ENCODE measurements around the gene EDARADD.

The EDARADD gene

DNA sequence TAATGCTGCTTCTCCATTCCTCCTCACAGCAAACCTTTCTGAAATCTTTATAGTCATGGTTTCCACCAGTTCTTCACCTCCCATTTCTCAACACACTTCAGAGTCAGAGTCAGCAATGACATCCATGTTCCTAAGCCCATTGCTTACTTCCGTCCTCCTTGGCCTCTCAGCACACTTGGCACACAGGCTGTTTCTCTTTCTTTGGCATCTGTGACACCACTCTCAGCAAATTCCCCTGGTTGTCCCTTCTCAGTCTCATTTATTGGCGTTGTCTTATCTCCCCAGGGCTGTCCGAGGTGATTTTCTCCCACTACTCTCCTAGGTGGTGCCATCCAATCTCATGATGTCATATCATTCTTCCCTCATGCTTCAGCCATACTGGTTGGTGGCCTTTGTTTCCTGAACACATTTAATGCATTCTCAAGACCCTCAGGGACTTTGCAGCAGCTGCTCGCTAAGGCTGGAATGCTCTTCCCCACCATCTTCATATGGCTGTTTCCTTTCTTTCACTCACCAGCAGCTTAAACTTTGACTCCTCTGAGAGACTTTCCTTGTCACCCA, 126.4 kb downstream of the EDARADD start:
- DNase-seq = no peak

DNA sequence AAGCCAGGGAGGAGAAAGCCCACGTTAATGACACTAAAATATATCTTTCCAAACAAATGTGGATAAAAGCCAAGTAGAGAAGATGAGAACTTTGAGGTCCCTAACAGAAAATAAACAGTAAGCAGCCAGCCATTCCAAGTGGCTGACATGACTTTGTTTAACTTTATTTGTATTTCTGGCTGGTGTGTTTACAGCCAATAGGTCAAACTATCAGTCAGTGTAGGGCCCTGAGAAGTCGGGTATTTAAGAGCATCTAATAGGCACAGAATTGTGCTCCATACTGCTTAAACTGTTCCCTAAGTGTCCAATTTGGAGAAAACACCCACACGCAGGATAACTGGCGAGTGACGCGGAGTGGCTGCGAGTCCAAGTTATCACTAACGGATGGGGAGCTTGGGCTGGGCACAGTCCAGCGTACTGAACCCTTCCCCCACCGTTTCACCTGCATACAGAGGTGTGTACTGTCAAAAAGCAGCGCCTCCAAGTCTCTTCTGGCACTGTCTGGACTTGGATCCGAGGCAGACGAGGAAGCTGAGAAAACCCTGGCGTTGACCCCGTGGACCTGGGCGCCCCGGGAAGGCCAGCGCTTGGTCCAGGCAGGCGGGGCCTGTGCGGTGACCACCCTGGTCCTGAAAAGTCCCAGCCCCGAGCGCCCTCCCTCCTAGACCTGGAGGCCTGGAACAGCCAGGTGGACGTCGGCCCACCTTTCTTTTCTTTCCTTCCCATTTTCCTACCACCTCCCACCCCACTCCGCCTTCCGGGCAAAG, 129.0 kb downstream of the EDARADD start:
- DNase-seq = no peak

DNA sequence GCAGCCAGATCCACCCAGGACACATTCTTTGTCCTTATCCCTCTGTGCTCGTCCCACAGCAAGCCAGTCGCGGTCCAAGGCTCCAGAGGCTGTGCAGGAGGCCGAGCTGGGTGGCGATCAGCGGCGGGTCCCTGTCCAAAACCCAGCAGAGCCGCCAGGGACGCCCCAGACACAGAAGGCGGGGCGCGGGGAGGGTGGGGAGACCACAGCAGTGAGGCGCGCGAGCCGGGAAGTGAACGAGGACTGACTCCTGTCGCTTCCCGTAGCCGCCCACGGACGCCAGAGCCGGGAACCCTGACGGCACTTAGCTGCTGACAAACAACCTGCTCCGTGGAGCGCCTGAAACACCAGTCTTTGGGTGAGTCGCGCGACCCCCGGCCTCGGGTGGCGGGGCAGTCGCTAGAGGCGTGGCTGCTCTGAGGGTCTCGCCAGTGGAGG, 129.6 kb downstream of the EDARADD start, which contains the start of gene LGALS8:
LGALS8 (plus strand) TSS at position 279 of the 438 bp plus-strand sequence. CDS start 2,089 bp downstream, outside the sequence.
- peak; percentile 73 for DNase-seq

DNA sequence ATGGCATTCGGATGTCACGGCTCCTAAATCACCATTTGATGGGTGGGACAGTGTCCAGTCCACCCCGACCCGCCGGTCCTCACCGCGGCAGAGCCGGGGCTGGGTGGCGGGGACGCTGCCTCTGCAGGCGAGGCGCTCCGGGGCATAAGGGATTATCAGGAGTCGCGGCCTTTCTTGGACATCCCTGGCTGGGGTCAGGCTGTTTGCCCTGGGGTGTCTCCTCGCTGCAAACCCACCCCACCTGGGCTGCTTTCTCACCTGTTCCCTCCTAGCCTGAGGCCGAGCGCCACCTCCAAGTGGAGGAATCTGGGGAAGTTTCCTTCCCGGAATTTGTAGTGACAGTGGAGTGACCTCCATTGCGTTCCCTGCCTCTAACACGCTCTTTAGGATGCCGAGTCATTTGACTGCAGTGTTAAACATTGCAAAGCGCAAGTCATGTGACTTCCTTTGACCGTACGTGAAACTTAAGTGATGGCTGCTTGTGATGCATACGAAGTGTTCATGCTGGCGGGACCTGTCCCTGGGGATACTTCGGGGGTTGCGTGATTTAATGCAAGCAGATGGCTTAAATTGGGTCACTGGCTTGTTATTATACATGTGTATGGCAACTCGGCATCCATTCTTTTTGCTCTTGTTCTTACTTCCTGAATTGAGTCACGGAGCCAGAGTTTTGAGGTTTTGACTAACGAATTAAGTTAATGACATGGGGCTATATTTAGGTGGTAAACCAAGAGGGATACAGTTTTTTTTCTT, 130.2 kb downstream of the EDARADD start:
- peak; percentile 70 for DNase-seq

DNA sequence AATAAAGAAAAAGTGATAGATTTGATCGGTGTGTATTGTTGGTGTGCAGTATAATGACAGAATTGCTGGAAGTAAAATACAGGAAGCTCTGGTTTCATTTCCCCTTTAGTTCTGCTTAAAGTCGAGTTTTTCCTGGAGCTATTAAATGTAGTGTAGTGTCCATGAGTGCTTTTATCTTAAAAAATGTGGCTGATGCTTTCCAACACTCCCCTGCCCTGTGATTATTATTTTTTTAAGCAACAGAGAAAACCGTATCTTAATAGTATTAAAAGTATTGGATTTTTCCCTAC, 130.8 kb downstream of the EDARADD start:
- DNase-seq = no peak

DNA sequence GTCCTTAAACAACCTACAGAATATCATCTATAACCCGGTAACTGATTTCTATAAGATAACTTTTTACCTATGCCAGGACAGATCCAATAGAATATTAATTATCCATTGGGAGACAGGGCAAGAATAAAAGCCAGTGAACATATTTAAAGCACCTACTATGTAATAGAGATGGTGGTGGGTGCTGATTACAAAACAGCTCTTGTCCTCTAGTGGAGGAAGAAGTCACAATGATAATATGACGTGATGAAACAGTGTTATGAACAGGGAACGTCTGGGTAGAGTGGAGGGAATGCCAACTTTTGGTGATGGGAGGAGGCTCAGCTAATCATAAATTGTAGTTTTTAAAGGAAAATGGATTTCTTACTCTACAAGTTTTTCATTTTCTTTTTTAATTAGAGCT, 132.0 kb downstream of the EDARADD start:
- DNase-seq = no peak

DNA sequence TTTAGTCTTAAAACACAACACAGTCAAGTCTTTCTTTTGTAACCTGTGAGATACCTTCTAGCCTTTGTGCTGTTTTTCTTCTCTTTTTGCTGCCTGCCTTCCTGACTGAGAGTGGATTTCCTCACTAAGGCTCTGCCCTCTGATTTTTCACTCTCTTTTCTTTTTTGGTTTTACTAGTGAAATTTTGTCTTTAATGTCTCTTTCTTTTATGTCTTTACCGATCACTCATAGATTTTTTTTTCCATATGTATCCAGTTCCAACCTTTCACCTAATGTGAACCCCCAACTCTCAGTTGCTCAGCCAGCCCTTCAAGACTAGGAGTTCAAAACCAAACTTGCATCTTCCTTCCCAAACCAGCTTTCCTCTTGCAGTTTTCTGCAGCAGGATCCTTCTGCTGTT, 136.2 kb downstream of the EDARADD start:
- DNase-seq = no peak

DNA sequence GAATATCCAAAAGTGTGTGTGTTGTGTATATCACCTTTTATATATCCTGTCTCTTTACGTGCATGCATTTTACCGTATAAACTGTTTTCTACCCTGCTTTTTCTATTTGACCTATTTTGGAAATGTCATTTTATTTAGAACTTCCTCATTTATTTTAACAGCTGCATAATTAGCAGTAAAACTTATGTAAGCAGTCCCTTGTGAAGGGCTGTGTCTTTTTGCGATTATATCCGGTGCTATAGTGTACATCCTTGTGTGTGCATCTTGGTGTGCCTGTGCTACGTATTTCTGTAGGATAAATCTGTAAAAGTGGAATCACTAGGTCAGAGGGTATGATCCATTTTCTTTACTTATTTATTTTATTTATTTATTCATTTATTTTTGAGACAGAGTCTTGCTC, 136.9 kb downstream of the EDARADD start:
- no peak for DNase-seq

DNA sequence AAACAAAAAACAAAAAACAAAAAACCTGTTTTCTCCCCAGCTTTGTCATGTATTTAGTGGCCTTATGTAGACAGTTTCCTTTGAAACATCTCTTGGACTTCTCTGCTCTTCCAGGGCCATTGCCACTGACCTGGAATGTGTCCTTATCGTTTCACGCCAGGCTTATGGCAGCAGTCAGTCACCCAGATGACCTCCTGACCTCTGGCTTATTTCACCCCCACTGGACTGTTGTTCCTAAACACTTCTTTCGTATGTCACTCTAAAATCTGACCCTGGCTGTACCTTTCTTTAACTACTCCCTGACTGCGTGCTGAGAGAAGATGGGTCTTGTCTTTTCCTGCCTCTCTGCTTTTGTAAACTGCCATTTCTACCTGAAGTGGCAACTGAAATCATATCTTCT, 138.8 kb downstream of the EDARADD start:
- DNase-seq = no peak

DNA sequence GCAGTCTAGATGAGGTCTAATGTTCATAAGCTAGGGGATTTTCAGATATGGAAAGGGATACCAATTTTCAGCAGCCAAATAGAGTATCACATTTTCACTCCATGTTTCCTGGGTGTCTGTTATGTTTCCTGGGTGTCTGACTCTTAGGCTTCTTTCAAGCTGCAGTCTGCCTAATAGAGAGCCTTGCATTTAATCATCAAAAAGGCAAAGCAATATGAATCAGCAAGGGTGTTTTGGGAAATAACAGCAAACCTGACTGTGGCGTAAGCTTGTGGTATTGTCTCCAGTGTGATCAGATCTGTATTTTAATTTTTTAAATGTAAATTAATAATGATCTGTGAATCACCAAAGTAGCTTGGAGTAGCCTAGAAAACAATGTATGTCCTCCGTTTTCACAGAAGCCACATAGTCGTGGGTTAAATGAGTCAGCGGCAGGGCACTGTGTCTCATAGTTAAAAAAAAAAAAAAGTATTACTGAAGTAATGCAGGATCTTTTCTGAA, 140.1 kb downstream of the EDARADD start:
- DNase-seq = peak; percentile 70

Measured in HCEC 1CT (cell line).